Astrocyte (in vitro differentiated cells and primary cell): ENCODE measurements around the gene PCSK2.

Experiments
- EZH2 ChIP-seq: IDR thresholded peaks from 2 replicates; pipeline ENCODE4 v1.6.1; 2012; ENCODE audit warnings: mild to moderate bottlenecking, low read length, inconsistent platforms; ENCODE audit not compliant: insufficient read depth
- TF ChIP-seq, protein P1 (sequence below): IDR thresholded peaks from 2 replicates; pipeline ENCODE4 v1.5.1; 2011; ENCODE audit warnings: low read depth, mild to moderate bottlenecking, inconsistent platforms, low read length, moderate library complexity; ENCODE audit not compliant: insufficient read depth

DNA sequence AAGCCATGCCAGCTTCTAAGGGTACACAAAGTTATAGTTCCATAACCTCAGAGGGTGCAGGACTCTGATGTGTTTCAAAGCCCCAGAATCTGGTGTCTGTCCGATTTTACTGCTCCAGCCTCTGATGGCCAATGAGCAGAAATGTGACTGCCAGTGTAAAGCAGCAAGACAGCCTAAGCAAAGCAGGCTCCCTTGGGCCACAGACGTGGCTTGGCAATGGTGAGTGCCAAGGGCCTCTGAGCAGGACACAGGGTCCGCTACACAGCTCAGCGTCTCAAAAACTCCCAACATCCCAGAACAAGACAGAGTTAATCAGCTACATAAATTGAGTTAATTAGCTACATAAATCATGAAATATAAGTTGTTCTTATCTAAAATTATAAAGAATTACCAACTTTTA is 69.2 kb downstream of the PCSK2 start:
- TF ChIP-seq, protein P1, sequence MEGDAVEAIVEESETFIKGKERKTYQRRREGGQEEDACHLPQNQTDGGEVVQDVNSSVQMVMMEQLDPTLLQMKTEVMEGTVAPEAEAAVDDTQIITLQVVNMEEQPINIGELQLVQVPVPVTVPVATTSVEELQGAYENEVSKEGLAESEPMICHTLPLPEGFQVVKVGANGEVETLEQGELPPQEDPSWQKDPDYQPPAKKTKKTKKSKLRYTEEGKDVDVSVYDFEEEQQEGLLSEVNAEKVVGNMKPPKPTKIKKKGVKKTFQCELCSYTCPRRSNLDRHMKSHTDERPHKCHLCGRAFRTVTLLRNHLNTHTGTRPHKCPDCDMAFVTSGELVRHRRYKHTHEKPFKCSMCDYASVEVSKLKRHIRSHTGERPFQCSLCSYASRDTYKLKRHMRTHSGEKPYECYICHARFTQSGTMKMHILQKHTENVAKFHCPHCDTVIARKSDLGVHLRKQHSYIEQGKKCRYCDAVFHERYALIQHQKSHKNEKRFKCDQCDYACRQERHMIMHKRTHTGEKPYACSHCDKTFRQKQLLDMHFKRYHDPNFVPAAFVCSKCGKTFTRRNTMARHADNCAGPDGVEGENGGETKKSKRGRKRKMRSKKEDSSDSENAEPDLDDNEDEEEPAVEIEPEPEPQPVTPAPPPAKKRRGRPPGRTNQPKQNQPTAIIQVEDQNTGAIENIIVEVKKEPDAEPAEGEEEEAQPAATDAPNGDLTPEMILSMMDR = no peak
- no peak for TF ChIP-seq EZH2
